ENCODE data around the gene EXOC6. TPM values are rescaled to one million over a fixed set of nuclear protein-coding genes. Genes with fewer than 3 reads are reported as not detected.

Gene EXOC6
- polyA plus RNA-seq, 12 donors = 18.2 to 49.7 (median 37.7) TPM; not detected in 1

GRCh38 chr10:92830478-92831389, 17.6 kb upstream of the EXOC6 start:
- DNase-seq = no peak

- no peak for DNase-seq
Observed at GRCh38 chr10:92832121-92832520, 16.2 kb upstream of the EXOC6 start.

- no peak for DNase-seq
Observed at GRCh38 chr10:92832998-92833650, 15.2 kb upstream of the EXOC6 start.

GRCh38 chr10:92834331-92834730, 14.0 kb upstream of the EXOC6 start:
- peak; percentile 35 for DNase-seq

- DNase-seq = no peak
Observed at GRCh38 chr10:92834986-92835385, 13.3 kb upstream of the EXOC6 start.

GRCh38 chr10:92837456-92837855, 10.9 kb upstream of the EXOC6 start:
- no peak for DNase-seq

- DNase-seq = peak; percentile 45
Observed at GRCh38 chr10:92839191-92840085, 8.9 kb upstream of the EXOC6 start.

GRCh38 chr10:92844746-92845145, 3.6 kb upstream of the EXOC6 start:
- DNase-seq = no peak

GRCh38 chr10:92845921-92846320, 2.4 kb upstream of the EXOC6 start:
- DNase-seq = no peak

GRCh38 chr10:92846344-92846743, 2.0 kb upstream of the EXOC6 start:
- DNase-seq = no peak

- DNase-seq = no peak
Observed at GRCh38 chr10:92846854-92847201, 1.5 kb upstream of the EXOC6 start.

- DNase-seq = no peak
Observed at GRCh38 chr10:92847202-92847864, 987 bp upstream of the EXOC6 start.

- no peak for DNase-seq
Observed at GRCh38 chr10:92848037-92848440, 281 bp upstream of the EXOC6 start.

- no peak for DNase-seq
Observed at GRCh38 chr10:92849234-92849525, 860 bp downstream of the EXOC6 start.

GRCh38 chr10:92849576-92850090, 1.3 kb downstream of the EXOC6 start:
- DNase-seq = no peak

- DNase-seq = no peak
Observed at GRCh38 chr10:92850185-92850584, 1.9 kb downstream of the EXOC6 start.

GRCh38 chr10:92851003-92851402, 2.7 kb downstream of the EXOC6 start:
- DNase-seq = no peak

- no peak for DNase-seq
Observed at GRCh38 chr10:92855560-92855959, 7.2 kb downstream of the EXOC6 start.

- DNase-seq = no peak
Observed at GRCh38 chr10:92857904-92858514, 9.7 kb downstream of the EXOC6 start.

- DNase-seq = no peak
Observed at GRCh38 chr10:92867235-92867634, 18.9 kb downstream of the EXOC6 start.

GRCh38 chr10:92868036-92868435, 19.7 kb downstream of the EXOC6 start:
- no peak for DNase-seq

Data from muscle of arm (tissue), 12 donors.